Measurements from ENCODE around the gene CAMSAP1.

CAMSAP1 gene

DNA sequence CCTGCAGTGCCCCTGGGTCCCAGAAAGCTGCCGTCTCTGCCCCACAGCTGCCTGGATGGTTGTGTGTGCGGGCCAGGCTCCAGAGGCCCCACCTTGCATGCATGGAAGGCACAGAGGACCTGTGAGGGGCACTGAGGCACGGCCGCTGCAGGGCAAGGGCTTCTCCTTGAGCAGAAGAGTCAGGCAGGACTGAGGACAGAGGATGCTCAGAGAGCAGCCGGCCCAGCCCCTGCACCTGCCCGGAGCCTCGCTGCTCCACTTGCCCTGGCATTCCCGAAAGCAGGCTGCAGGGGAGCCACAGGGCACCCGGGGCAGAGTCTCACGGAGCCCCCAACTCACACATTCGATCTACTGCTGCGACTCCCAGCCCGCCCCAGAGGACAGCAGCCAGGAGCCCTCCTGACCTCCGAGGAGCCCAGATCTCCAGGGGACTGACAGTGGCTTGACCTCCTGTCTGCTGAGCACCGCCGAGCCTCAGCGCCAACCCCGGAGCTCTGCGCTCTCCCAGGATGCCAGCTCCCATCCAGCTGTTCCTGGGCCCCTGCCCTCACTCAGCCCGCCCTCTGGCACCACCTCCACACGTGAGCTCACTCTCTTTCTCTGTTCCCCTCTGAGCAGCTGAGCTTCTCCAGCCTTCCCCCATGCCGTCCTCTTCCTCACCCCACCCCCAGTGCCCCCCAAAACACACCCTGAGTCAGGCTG, 110.4 kb downstream of the CAMSAP1 start:
- TF ChIP-seq, protein P1, sequence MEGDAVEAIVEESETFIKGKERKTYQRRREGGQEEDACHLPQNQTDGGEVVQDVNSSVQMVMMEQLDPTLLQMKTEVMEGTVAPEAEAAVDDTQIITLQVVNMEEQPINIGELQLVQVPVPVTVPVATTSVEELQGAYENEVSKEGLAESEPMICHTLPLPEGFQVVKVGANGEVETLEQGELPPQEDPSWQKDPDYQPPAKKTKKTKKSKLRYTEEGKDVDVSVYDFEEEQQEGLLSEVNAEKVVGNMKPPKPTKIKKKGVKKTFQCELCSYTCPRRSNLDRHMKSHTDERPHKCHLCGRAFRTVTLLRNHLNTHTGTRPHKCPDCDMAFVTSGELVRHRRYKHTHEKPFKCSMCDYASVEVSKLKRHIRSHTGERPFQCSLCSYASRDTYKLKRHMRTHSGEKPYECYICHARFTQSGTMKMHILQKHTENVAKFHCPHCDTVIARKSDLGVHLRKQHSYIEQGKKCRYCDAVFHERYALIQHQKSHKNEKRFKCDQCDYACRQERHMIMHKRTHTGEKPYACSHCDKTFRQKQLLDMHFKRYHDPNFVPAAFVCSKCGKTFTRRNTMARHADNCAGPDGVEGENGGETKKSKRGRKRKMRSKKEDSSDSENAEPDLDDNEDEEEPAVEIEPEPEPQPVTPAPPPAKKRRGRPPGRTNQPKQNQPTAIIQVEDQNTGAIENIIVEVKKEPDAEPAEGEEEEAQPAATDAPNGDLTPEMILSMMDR (conservative IDR thresholded peaks at IDR 0.05; ENCODE audit: control insufficient read depth, insufficient read depth, low read depth, low read length), result no peak
- DNase-seq (ENCODE audit: low read depth), result no peak
- no peak overlapping the region for H3K4me3 ChIP-seq (ENCODE audit: control insufficient read depth, low read depth, low read length)

DNA sequence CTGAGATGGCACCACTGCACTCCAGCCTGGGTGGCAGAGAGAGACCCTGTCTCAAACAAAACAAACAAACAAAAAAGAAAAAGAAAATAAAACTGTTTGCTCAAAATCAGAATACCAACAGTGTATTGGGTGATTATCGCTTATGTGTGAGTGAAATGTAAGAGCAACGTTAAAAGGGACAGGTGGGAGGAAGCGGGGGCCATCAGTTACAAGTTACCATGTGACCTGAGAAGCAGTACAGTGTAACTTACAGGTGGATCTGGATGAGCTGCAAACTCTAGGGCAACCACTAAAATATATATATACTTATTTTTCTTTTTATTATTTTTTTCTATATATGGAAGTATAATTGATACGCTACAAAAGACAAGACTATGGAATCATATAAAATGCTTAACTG, 112.0 kb downstream of the CAMSAP1 start:
- TF ChIP-seq, protein P1 (conservative IDR thresholded peaks at IDR 0.05; ENCODE audit: control insufficient read depth, insufficient read depth, low read depth, low read length), result no peak
- H3K4me3 ChIP-seq (ENCODE audit: control insufficient read depth, low read depth, low read length), result no peak overlapping the region
- DNase-seq (ENCODE audit: low read depth), result no peak

DNA sequence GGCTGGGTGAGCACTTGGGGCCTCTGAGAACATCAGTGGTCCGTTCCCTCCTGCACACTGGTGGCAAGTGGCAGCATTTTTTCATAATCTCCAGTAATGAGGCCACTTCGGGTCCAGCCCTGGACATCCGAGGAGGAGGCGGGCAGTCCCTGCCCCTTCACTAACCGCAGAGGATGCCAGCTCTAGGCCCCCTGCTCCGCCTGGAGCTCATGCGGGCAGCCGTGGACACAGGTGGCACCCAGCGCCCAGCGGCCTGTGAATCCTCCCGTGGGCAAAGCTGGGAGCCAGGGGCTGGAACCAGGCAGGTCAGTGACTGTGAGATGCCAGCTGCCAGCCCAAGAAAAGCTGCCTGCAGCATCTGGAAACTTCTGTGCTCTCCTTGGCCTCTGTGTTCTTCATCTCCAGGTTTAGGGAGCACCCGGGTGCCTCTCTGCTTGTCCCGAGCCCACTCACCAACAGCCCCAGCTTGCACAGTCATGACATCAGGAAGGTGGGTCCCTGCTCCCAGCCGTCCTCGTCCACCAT, 112.9 kb downstream of the CAMSAP1 start:
- TF ChIP-seq, protein P1 (conservative IDR thresholded peaks at IDR 0.05; ENCODE audit: control insufficient read depth, insufficient read depth, low read depth, low read length), result no peak
- DNase-seq (ENCODE audit: low read depth), result no peak
- no peak overlapping the region for H3K4me3 ChIP-seq (ENCODE audit: control insufficient read depth, low read depth, low read length)

DNA sequence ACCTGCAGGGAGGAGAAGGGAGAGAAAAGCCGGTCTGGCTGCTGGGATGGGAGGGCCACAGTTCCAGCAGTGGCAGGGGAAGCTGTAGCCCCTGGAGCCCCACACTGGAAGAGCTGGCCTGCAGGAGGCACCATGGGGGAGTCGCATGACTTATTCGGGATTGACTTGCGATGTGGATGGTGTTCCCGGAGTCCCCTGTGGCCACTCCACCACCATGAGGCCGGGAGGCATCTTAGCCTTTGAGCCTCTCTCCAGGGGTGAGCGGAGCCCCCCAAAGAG, 113.3 kb downstream of the CAMSAP1 start:
- no peak overlapping the region for H3K4me3 ChIP-seq (ENCODE audit: control insufficient read depth, low read depth, low read length)
- no peak for DNase-seq (ENCODE audit: low read depth)
- TF ChIP-seq, protein P1 (conservative IDR thresholded peaks at IDR 0.05; ENCODE audit: control insufficient read depth, insufficient read depth, low read depth, low read length), result no peak

DNA sequence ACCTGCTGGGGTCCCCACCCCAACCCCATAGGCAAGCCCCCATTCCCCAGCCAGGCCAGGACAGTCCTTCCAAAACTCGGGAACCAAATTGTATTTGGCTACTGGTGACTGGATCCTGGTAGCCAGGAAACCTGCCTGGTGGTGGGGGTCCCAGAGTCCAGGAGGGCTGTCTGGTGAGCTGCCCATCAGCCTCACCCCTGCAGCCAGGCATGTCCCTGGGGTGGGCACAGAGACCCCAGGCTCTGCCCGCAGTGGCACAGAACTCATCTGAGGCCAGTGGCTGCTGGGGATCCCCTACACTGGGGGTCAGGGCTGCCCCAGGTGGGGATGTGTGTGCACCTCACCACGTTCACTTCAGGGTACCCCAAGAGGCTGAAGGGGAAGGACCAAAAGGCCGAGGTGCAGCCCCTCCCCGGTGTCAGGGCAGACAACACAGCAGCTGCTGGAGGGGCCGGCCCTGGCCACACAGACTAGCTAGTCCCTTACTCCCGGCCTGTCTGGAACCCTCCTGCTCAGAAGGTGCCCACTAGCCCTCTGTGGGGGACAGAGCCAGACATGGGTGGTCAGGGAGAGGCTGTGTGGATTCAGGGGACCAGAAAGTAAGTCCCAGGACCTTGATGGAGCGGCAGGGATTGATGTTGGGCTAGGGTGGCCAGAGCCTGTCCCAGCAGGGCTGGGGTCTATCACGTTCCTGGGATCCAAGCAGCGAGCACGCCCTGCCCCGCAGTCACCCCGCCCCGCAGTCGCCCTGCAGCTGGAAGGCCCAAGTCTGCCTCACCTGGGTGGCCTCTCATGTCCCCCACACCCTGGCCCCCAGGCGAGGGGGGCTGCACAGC, 113.9 kb downstream of the CAMSAP1 start:
- TF ChIP-seq, protein P1 (conservative IDR thresholded peaks at IDR 0.05; ENCODE audit: control insufficient read depth, insufficient read depth, low read depth, low read length), result no peak
- H3K4me3 ChIP-seq (ENCODE audit: control insufficient read depth, low read depth, low read length), result no peak overlapping the region
- DNase-seq (ENCODE audit: low read depth), result no peak

DNA sequence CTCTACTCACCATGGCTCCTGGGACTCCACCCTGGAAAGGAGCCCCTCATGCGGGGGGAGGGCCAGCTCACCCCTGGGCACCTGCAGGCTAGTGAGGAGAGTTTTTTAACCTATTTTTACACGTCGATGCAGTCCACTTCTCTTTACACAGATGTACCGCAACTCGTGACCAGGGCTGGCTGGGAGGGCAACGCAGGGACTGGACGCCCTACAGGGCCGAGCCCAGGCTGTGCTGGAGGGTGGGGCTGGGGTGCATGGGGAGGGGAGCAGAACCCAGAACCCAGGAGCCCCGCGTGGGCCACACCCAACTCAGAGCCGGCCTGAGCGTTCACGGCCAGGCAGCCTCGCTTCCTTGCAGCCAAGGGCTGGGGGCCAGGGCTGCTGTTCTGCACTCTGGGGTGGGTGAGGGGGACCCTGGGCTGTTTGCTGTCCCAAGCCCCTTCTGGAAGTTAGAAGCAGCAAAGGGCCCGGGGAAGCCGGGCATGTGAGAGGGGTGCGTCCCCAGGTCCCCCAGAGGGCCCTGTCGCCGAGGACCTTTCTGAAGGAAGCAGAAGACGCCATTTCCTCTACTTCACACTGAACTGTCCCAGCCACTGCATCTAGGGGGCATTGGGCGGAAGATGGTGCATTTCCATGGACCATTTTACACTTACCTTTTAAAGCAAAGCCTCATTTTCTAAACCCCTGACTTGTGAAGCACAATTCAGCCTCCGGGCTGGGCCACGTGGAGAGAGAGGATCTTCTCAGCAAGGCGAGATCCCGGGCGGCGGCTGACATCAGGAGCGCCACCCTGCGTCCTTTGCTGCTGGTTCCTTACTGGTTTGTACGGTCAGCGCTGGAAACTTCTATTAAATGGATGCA, 114.8 kb downstream of the CAMSAP1 start:
- no peak for DNase-seq (ENCODE audit: low read depth)
- TF ChIP-seq, protein P1 (conservative IDR thresholded peaks at IDR 0.05; ENCODE audit: control insufficient read depth, insufficient read depth, low read depth, low read length), result no peak
- H3K4me3 ChIP-seq (ENCODE audit: control insufficient read depth, low read depth, low read length), result no peak overlapping the region

All from fibroblast of mammary gland (primary cell).